ENCODE data around the gene ELF2. TPM values are rescaled to one million over a fixed set of nuclear protein-coding genes. Genes with fewer than 3 reads are reported as not detected.
A peak's percentile ranks its signal among the peaks of the same experiment; 100 is the strongest.
"Not testable (repeated sequence)": the region's sequence is repeated elsewhere in the genome, so short reads cannot be mapped to it uniquely, and the experiment has no call there.

The ELF2 gene
- polyA plus RNA-seq (ENCODE audit: insufficient read length in 4 of 4): 10 to 100 TPM; 56.0 to 70.0 (median 63.7) TPM

DNA sequence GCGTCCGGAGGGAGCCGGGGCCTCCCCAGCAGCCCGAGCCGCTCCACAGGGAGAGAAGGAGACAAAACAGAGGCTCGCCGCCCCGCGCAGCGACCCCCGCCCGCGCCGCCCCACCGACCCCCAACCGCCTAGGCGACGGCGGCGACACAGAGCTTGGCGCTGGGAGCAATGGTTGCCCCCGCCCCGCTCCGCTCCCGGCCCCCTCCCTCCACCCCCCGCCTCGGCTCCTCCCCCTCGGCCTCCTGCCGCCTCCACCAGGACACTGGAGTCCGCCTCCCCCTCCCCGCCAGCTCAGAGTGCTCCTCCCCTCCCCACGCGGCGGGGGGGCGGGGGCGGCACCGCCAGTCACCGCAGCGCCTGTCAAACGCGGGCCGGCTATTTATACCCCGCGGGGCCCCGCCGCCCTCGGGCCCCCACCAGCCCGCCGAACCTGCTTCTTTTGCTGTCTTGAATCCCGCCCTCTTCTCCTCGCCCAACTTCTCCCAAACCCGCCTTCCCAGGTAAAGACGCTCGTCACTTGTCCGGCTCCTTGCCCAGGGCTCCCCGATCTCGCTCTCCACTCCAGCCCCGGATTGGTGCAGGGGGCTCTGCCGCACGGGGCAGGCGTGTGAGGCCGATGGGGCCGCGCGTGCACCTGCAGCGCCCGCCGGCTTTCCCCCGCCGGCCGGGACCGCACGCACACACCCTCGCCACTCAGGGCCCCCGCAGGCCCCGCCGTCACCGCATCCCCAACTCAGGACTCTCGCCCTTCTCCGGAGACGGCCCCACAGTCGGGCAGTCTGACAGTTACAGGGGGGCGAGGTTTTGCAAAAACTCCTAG lies at the start of gene ELF2:
TSS of gene ELF2 (minus strand) at position 170 of the 820 bp plus-strand sequence. CDS start 39,517 bp downstream, outside the sequence.
- DNase-seq (ENCODE audit: low read depth in 4 of 4, low spot score in 2 of 4): peak; percentile 56 to 74 (median 70)

DNA sequence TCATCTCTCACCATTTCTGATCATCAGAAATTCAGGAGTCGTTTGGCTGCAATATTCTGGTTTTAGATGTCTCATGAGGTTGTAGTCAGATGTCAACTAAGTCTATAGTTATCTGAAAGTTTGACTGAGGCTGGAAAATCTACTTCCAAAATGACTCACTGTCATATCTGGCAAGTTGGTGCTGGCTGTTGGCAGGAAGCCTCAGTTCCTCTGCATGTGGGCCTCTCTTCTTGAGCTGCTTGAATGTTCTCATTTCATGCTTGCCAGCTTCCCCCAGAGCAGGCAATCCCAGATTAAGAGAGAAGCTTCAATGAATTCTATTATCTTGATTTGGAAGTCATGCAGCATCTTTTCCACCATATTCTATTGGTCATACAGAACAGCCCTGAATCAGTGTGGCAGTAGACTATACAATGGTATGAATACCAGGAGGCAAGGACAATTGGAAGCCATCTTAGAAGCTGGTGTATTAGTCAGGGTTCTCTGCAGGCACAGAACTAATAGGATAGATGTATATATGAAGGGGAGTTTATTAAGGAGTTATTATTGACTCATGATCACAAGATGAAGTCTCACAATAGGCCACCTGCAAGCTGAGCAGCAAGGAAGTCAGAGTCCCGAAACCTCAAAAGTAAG lies 46.8 kb upstream of the ELF2 start:
- no peak for DNase-seq (ENCODE audit: low read depth in 4 of 4, low spot score in 2 of 4)

DNA sequence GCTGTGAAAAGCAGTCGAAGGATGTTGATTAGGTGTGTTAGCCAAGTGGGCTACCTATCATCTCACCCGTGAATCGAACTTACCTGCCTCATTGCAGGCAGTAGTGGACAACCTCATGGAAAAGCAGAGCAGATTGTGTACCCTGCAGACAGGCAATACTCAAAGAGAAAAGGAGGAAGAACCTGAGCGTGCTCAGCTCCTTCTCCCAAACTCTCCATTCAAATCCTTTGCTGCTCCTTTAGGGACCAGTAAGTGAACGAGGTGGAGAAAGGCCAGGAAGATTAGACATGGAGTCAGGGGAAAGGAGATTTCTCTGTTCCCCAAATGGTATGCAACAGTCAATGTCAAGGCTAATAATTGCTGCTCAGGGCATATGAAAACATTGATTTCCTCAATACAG lies 45.2 kb upstream of the ELF2 start:
- no peak for DNase-seq (ENCODE audit: low read depth in 4 of 4, low spot score in 2 of 4)

DNA sequence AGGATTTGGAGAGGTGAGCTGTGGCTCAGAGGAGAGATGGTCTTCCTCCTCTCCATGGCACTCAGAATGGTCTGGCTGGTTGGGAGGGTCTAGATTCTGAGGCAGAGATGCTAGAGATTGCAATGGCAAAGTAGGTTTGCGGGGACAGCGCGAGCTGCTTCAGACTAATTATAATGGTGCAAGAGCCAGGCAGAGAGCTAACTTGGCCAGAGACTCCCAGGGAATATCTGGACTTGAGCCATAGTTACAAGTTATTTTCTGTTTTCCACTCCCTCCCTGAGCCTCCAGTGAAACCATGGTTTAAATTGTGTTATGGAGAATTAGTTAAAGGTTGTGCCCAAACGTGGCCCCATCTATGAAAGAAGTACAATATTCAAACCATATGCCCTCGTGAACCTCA lies 44.7 kb upstream of the ELF2 start:
- no peak for DNase-seq (ENCODE audit: low read depth in 4 of 4, low spot score in 2 of 4)

DNA sequence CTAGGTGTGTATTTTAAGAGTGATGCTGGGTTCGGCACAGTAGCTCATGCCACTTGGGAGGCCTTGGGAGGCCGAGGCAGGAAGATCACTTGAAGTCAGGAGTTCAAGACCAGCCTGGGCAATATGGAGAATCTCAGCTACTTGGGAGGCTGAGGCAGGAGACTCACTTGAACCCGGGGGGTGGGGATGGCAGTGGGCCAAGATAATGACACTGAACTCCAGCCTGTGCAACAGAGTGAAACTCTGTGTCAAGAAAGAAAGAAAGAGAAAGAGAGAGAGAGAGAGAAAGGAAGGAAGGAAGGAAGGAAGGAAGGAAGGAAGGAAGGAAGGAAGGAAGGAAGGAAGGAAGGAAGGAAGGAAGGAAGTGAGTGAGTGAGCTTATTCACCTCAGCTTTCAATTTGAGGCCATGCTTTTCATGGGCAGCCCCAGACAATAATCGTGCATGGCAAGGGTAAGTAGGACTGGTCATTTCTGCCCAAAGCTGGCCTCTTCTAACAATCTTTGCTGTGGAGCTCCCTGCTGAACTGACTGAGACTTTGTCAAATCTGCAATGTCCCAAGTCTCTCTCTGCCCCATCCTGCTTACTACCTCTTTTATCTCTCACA lies 42.5 kb upstream of the ELF2 start:
- DNase-seq (ENCODE audit: low read depth in 4 of 4, low spot score in 2 of 4): no peak

DNA sequence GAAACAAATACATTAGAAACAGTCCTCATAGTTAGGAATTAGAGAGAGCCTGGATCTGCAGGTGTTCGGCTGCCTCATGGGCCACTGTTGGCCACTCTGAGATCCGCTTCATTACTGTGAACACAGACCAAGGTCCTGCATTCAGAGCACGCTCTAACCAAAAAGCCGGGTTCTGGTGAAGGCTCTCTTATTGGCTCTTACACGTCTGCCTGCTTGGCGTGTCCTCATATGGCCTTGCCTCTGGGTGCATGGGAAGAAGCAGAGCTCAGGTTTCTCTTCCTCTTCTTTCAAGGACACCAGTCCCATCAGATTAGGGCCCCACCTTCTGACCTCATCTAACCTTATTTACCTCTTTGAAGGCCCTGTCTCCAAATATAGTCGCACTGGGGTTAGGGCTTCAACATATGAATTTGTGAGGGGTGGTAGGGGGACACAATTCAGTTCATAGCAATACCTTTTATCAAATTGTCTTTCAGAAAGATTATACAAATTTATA lies 37.1 kb upstream of the ELF2 start:
- no peak for DNase-seq (ENCODE audit: low read depth in 4 of 4, low spot score in 2 of 4)

DNA sequence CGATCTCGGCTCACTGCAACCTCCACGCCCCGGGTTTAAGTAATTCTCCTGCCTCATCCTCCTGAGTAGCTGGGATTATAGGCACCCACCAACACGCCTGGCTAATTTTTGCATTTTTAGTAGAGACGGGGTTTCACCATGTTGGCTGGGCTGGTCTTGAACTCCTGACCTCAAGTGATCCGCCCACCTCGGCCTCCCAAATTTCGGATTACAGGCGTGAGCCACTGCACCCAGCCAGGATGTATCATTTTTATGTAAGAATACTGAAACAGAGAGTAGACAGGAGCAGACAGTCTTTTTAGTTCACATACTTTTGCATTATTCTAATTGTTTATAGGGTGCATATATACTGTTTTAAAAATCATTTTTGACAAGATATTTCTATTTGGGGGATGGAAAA lies 36.6 kb upstream of the ELF2 start:
- not testable (repeated sequence) for DNase-seq (ENCODE audit: low read depth in 4 of 4, low spot score in 2 of 4)

DNA sequence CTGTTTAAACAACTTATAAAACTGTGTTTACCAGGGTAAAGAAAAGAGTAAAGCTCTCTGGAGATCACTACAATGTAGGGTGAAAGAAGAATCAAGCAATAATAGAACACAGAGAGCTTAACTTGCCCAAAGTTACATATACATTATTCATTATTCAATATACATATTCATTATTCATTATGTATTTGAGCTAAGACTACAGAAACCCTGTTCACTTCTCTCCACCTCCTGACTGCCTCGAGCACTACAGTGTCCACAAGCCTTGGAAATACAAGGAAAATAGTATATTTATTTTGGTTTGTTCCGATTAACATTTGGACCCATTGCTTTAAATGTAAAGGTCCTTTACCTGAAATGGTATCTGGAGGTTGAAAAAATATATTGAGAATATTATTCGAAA lies 35.9 kb upstream of the ELF2 start:
- no peak for DNase-seq (ENCODE audit: low read depth in 4 of 4, low spot score in 2 of 4)

DNA sequence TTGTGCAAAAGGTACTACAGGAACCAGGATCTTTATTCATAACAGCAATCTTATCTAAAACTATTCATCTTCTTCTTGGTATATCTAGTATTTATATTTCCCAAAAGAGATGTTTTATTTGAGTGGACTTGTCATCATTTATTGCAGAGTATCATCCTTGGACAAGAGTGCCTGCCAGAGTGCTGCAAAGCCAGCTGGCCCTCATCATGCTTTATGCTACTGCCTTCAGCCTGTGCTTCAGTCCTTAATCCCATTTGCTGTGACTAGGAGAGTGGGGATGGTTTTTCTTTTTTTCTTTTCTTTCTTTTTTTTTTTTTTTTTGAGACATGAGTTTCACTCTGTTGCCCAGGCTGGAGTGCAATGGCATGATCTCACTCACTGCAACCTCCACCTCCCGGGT lies 33.5 kb upstream of the ELF2 start:
- DNase-seq (ENCODE audit: low read depth in 4 of 4, low spot score in 2 of 4): no peak

DNA sequence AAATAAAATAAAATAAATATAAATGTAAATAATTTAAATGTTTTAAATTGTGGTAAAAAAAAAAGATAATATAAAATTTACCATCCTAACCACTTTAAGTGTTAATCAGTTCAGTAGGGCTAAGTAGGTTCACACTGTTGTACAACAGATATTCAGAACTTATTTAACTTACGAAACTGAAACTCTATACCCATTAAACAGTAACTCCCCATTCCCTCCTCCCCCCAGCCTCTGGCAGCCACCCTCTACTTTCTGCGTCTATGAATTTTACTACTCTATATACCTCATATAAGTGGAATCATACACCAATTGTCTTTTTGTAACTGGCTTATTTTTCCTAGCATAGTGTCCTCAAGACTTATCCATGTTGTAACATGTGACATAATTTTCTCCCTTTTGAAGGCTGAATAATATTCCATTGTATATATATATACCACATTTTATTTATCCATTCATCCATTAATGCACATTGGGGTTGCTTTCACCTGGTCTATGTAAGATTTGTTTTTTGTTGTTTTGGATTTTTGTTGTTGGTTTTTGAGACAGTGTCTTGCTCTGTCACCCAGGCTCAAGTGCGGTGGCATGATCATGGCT lies 32.5 kb upstream of the ELF2 start:
- DNase-seq (ENCODE audit: low read depth in 4 of 4, low spot score in 2 of 4): no peak

DNA sequence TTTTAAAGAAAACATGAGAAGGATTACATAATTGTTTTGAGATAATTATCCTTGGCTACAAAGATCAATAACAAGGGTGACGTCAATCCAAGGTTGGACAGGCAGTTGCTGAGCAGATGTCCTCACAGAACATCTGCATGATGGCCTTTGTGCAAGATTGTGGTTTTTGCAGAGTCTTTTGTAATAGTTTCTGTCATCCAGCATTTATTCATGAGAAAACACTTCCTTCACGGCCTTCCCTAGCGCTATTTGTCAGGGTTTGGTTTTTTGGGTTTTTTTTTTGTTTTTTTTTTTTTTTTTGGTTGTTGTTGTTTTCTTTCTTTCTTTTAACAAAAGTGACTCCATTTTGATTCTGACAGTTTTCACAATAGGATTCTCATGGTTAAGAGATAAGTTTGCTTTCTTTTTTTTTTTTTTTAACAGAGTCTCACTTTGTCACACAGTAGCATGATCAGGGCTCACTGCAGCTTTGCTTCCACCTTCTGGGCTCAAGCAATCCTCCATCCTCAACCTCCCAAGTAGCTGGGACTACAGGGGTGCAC lies 31.5 kb upstream of the ELF2 start:
- no peak for DNase-seq (ENCODE audit: low read depth in 4 of 4, low spot score in 2 of 4)

DNA sequence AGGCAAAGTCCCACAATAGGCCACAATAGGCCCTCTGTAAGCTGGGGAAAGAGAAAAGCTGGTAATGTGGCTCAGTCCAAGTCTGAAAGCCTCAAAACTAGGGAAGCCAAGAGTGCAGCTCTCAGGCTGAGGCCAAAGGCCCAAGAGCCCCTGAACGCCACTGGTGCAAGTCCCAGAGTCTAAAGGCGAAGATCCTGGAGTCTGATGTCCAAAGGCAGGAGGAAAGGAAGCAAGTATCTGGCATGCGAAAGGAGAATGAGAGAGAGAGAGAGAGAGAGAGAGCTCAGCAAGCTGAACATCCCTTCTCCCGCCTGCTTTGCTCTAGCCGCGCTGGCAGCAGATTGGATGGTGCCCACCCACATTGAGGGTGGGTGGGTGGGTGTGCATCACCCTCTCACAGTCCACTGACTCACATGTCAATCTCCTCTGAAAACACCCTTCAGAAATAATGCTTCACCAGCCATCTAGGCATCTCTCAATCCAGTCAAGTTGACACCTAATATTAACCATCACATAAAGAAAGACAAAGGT lies 30.9 kb upstream of the ELF2 start:
- DNase-seq (ENCODE audit: low read depth in 4 of 4, low spot score in 2 of 4): no peak

DNA sequence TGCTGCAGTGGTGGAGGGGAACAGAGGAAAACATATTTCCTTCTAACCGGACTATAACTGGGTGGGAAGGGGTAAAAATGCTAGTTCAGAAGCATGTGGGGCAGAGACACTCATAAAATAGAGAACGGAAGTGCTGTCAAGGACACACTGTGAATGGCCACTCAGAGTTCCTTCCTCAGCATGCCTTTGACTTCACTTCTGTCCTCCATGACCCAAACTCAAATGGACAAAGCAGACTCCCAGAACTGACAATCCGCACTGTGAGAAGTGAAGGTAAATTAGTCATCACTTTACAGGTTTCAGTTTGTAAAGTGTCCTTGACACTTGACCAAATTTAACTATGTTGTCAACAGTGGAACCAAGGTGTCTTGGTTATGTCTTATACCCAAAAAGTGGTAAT lies 30.2 kb upstream of the ELF2 start:
- no peak for DNase-seq (ENCODE audit: low read depth in 4 of 4, low spot score in 2 of 4)

DNA sequence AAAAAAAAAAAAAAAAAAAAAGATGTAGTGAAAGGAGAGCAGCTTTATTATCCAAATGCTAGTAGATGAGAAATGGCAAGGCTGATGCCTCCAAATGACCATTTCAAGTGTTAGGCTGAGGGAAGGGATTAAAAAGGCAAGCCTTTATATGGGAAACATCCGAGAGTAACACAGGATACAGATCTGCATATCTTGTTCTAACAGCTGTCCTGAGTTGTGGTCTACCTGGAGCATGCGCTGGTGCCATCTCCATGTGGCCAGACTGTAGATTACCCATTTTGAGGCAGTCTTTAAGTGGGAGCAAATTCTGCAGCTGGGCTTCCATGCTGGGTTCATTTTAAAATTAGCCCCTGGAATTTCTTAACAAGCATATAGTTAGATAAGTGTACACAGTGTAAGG lies 26.0 kb upstream of the ELF2 start:
- no peak for DNase-seq (ENCODE audit: low read depth in 4 of 4, low spot score in 2 of 4)

DNA sequence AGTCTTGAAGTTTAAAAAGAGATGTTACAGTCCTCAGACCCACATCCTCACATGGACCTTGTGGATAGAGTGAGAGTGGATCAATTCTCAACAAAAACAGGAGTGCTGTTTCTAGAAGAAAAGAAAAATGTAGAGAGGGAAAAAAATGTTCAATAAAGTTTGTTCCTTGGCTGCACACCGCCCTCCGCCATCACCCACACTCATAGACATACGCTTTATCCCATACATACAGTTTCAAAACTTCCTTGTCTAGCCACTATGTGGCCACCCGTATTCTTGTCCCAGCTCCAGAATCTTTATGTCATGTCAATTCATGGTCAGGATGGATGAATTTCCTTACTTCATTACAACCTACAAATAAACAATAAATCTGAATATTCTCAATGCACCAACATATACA lies 23.5 kb upstream of the ELF2 start:
- no peak for DNase-seq (ENCODE audit: low read depth in 4 of 4, low spot score in 2 of 4)

DNA sequence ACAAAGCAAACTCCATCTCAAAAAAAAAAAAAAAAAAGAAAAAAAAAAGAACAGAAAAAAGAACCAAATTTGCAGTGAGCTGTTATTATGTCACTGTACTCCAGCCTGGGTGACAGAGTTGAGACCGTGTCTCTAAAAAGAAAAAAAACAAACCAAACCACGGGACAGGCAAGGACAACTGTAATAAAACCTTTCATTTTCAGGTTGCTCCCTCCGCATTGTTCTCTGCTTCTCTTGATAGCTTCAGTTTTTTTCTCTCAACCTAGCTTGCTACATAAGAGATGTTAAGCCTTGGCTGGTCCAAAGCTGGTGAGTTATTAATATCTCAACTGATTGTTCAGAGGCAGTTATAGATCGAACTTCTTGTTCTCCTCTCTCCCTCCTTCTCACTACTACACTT lies 23.1 kb upstream of the ELF2 start:
- no peak for DNase-seq (ENCODE audit: low read depth in 4 of 4, low spot score in 2 of 4)

DNA sequence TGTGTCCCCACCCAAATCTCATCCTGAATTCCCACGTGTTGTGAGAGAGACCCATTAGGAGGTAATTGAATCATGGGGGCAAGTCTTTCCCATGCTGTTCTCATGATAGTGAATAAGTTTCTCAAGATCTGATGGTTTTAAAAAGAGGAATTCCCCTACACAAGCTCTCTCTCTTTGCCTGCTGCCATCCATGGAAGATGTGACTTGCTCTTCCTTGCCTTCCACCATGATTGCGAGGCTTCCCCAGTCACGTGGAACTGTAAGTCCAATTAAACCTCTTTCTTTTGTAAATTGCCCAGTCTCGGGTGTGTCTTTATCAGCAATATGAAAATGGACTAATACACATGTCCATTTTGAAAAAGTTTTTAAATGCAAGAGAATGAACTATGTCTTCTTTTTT lies 20.2 kb upstream of the ELF2 start:
- DNase-seq (ENCODE audit: low read depth in 4 of 4, low spot score in 2 of 4): not testable (repeated sequence)

DNA sequence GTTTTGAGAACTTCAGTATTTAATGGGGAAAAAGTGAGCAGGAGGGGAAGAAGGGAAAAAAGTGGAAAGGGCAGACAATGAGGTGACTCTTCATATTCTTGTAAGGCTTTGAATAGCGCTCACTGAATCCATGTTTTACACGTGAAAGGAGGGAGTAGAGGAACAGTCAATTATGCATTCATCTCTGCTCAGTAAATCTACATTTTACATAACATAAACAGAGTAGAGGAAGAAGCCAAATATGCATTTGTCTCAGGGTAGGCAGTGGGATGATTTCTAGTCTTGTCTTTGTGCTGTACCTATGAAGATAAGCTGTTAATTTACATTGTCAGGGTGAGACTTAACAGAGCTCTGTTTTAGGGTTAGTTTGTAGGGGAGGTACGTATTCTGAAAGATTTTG lies 19.4 kb upstream of the ELF2 start:
- no peak for DNase-seq (ENCODE audit: low read depth in 4 of 4, low spot score in 2 of 4)

DNA sequence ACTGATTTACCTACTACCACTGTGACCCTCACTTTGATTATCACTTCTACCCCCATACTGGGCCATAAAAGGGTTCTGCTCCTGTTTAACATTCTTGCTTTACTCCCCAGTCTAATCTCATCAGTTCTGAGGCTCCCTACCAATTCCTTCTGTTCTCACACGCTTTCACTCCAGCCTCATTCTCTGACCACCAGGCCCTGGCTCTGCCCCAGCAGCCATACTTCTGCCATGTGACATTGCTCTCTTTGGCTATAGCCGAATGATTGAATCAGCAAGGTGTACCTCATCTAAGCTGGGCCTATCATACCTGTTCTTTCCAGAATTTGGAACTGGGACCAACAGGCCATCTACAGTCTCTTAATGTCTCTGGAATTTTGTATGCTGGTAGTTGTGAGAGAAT lies 14.4 kb upstream of the ELF2 start:
- DNase-seq (ENCODE audit: low read depth in 4 of 4, low spot score in 2 of 4): no peak

DNA sequence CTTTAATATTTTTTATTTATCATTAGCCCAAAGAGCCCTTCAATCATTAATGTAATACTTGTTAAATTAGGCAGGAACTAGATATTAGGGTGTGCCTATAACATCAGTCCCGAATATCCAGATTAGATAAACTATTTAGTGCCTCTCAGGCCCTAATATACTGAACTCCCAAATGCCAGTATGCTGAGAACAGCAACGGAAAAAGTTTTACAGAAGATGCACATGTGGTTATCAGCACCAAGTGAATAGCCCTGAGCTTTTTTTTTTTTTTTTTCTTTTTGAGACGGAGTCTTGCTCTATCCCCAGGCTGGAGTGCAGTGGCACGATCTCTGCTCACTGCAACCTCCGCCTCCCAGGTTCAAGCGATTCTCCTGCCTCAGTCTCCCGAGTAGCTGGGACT lies 13.0 kb upstream of the ELF2 start:
- DNase-seq (ENCODE audit: low read depth in 4 of 4, low spot score in 2 of 4): no peak

DNA sequence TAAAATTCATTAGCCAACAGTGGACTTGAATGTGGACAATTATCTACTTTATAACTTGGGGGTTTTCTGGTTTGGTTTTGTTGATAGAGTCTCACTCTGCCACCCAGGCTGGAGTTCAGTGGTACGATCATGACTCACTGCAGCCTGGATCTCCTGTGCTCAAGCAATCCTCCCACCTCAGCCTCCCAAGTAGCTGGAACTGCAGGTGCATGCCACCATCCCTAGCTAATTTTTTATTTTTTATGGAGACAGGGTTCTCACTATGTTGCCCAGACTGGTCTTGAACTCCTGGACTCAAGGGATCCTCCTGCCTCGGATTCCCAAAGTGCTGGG lies 12.4 kb upstream of the ELF2 start:
- no peak for DNase-seq (ENCODE audit: low read depth in 4 of 4, low spot score in 2 of 4)

All from left renal cortex interstitium (tissue), 4 donors.